GM12874 (cell line): ENCODE data around the gene SLC27A1.

Source experiments
- TF ChIP-seq, protein P1 (sequence below): IDR thresholded peaks from 2 replicates; pipeline ENCODE4 v1.5.1; 2011; ENCODE audit warnings: low read depth, mild to moderate bottlenecking, control low read depth, low read length, moderate library complexity; ENCODE audit not compliant: insufficient read depth

Gene SLC27A1

DNA sequence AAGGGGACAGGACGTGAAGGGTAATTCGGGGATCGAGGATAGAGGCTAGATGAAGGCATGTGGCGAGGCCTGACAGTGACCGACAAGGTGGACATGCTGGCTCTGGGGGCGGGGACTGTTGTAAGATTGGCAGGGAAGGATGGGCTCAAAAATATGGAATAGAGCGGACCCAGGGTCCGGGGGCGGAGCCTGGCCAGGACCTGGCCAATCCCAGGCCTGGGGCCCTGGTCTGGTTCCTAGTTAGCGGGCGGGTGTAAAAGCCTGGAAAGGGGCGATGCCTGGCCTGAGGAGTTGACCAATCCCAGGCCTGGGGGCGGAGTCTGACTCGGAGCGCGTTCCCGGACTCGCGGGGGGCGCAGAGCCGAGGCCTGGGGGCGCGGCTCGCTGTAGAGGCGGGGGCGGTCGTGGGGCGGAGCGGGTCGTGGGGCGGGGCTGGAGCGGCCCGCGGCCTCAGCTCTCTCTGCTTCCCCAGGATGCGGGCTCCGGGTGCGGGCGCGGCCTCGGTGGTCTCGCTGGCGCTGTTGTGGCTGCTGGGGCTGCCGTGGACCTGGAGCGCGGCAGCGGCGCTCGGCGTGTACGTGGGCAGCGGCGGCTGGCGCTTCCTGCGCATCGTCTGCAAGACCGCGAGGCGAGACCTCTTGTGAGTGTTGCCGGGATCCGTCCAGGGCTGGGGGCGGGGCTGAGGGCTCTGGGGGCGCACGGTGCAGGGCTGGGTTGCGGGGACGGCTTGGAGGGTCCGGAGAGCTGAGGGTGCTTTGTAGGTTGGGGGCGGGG is at the start of gene SLC27A1:
Gene SLC27A1 (plus strand): TSS at position 457 of the 774 bp plus-strand sequence. CDS start 17 bp downstream, at position 474.
- TF ChIP-seq, protein P1, sequence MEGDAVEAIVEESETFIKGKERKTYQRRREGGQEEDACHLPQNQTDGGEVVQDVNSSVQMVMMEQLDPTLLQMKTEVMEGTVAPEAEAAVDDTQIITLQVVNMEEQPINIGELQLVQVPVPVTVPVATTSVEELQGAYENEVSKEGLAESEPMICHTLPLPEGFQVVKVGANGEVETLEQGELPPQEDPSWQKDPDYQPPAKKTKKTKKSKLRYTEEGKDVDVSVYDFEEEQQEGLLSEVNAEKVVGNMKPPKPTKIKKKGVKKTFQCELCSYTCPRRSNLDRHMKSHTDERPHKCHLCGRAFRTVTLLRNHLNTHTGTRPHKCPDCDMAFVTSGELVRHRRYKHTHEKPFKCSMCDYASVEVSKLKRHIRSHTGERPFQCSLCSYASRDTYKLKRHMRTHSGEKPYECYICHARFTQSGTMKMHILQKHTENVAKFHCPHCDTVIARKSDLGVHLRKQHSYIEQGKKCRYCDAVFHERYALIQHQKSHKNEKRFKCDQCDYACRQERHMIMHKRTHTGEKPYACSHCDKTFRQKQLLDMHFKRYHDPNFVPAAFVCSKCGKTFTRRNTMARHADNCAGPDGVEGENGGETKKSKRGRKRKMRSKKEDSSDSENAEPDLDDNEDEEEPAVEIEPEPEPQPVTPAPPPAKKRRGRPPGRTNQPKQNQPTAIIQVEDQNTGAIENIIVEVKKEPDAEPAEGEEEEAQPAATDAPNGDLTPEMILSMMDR = no peak

DNA sequence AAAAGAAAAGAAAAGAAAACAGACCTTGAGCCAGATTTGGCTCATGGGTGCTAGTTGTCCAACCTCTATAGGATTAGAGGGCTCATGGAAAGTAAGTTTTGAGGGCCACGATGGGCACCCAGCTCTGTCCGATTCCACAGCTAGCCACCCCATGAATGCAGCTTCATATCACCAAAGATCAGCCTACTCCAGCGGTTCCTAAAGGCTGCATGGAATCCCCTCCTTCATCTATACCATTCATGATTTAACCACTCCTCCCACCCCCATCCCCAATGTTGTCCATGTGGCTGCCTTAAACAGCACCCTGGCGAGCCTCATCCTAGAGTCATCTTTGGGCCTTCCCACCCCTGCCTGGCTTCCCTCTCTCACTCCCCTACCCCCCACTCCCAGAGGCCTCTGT is 48.4 kb upstream of the SLC27A1 start:
- TF ChIP-seq, protein P1 = no peak

GRCh38 chr19:17423429-17424208 is 46.7 kb upstream of the SLC27A1 start:
- TF ChIP-seq, protein P1 = no peak

GRCh38 chr19:17424743-17425365 is 45.5 kb upstream of the SLC27A1 start:
- TF ChIP-seq, protein P1 = peak; percentile 61

DNA sequence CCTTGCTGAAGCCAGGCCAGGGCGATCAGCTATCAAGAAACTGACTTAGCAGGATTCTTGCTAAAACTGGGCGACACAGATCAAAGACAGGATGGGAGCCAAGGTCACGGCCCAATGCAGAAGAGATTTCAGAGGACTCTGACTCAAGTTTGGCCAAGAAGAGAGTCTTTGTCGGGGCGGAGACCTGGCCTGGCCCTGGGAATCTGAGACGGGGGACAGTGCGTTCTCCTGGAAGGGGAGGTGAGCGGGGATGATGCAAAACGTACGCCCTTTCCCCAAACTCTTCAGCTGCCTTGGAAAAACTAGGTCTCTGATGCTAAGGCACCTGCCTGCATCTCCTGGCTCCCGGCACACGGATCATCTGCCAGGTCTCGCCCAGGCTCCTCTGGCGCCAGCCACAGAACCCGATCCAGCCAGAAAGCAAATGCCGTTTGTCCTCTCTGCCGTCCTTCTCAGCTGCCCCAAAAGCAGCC is 40.6 kb upstream of the SLC27A1 start:
- TF ChIP-seq, protein P1 = no peak

GRCh38 chr19:17431417-17431816 is 38.9 kb upstream of the SLC27A1 start:
- TF ChIP-seq, protein P1 = no peak

- TF ChIP-seq, protein P1 = no peak
Observed at GRCh38 chr19:17435218-17435617, 35.1 kb upstream of the SLC27A1 start.
